Gastrocnemius medialis (tissue), 4 donors: ENCODE measurements around the gene MIB1. TPM values are rescaled to one million over a fixed set of nuclear protein-coding genes. Genes with fewer than 3 reads are reported as not detected.

Source experiments
- ATAC-seq, 2 donors: fragments of 150-250 bp; one replicate each; pipeline ENCODE4 v1.9.1; 2016
- DNase-seq, 2 donors: peaks; one replicate each; pipeline ENCODE4 v3.0.0-alpha.2; 2019
- H3K27ac ChIP-seq, 4 donors: fragments of 200-600 bp; sonication (generic); 1 replicate in 1 of 4; 2 replicates in 3 of 4; pipeline ENCODE4 v1.5.1; 2016 to 2018; ENCODE audit warnings: mild to moderate bottlenecking in 2 of 4, moderate library complexity in 1 of 4
- H3K27me3 ChIP-seq, 3 donors: fragments of 200-600 bp; sonication (generic) in 2 of 3; 1 replicate in 1 of 3; 2 replicates in 2 of 3; pipeline versions ENCODE4 v1.5.1 to v1.6.0; 2016 to 2019; ENCODE audit warnings: mild to moderate bottlenecking in 1 of 3, moderate library complexity in 1 of 3
- H3K36me3 ChIP-seq, 2 donors: fragments of 200-600 bp; sonication (generic) in 1 of 2; one replicate each; pipeline ENCODE4 v1.5.1; 2017 to 2018
- H3K4me1 ChIP-seq, 2 donors: fragments of 200-600 bp; sonication (generic) in 1 of 2; one replicate each; pipeline ENCODE4 v1.5.1; 2016 to 2017; ENCODE audit warnings: mild to moderate bottlenecking in 2 of 2
- H3K4me3 ChIP-seq, 4 donors: fragments of 200-600 bp; sonication (generic) in 3 of 4; 1 replicate in 1 of 4; 2 replicates in 3 of 4; pipeline ENCODE4 v1.5.1; 2016 to 2019; ENCODE audit warnings: mild to moderate bottlenecking in 2 of 4
- H3K9me3 ChIP-seq, 3 donors: fragments of 200-600 bp; sonication (generic) in 2 of 3; 1 replicate in 1 of 3; 2 replicates in 2 of 3; pipeline ENCODE4 v1.5.1; 2016 to 2019
- POLR2A ChIP-seq, 2 donors: fragments of 450-650 bp; IDR thresholded peaks; one replicate each; pipeline ENCODE4 v1.6.1; 2017; ENCODE audit warnings: antibody characterized with exemption in 2 of 2, mild to moderate bottlenecking in 2 of 2, moderate library complexity in 2 of 2
- in situ Hi-C, 4 donors: fragments of 200-750 bp; cut with MboI; loops; one replicate each; pipeline versions ENCODE4 v1.15.0 to v1.8.0; 2017; ENCODE audit warnings: low sequenced_read_pairs in 4 of 4
- intact Hi-C: fragments of 100-400 bp; cut with DNase I; formaldehyde crosslinking; loops from one replicate; pipeline ENCODE4 v1.15.1; 2023; ENCODE audit warnings: low total_unique reads
- total RNA-seq, 4 donors: library from RNA; depleted of rRNA; stranded (reverse); fragments of >200 nt; gene quantifications; one replicate each; pipeline versions ENCODE4 v1.1.0 to v1.2.3, GENCODE V29; 2016
- TF ChIP-seq, protein P1 (sequence below), 5 experiments: fragments of 450-650 bp in 3 of 5; fragments of 200-600 bp in 2 of 5; sonication (generic) in 2 of 5; IDR thresholded peaks in 4 of 5; conservative IDR thresholded peaks in 1 of 5; 1 replicate in 4 of 5; 2 replicates in 1 of 5; pipeline ENCODE4 v1.5.1; 2016 to 2019; ENCODE audit warnings: antibody characterized with exemption in 5 of 5, mild to moderate bottlenecking in 3 of 5, moderate library complexity in 3 of 5

MIB1 gene
- total RNA-seq, 4 donors from 2014 or later = 16.4 to 22.3 (median 21.6) TPM

DNA sequence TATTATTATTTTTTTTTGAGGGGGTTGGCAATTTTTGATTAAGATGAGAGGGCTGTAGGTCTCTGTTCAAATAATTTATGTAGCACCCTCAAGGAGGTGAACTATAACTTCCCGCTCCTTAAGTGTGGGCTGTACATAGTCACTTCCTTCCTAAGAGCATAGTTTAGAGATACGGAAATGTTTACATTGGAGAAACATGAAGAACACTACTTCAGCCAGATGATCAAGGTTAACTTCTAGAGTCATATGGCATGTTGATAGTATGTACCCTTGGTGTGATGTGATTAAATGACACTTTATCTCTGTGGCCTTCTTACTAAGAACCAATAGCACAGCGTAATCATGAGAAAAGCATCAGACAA, 93.7 kb downstream of the MIB1 start:
- Histone ChIP-seq H3K4me1 (peaks cover 27 to 29% of the 10 kb centered on the region in 2 donors), H3K9me3 (no peaks in the 10 kb centered on the region), H3K36me3 (no peaks in the 10 kb centered on the region), H3K27me3 (no peaks in the 10 kb centered on the region), H3K4me3 (no peak overlapping the region), H3K27ac (peak overlapping the region; percentile 80 to 89 (median 88))
- intact Hi-C loops = loop anchor here (10.0 kb wide), 1 partner anchor 719 kb away; the partner anchor contains the start of gene ROCK1
- DNase-seq = no peak
- no peak for TF ChIP-seq POLR2A (IDR thresholded peaks at IDR 0.05)
- TF ChIP-seq, protein P1, sequence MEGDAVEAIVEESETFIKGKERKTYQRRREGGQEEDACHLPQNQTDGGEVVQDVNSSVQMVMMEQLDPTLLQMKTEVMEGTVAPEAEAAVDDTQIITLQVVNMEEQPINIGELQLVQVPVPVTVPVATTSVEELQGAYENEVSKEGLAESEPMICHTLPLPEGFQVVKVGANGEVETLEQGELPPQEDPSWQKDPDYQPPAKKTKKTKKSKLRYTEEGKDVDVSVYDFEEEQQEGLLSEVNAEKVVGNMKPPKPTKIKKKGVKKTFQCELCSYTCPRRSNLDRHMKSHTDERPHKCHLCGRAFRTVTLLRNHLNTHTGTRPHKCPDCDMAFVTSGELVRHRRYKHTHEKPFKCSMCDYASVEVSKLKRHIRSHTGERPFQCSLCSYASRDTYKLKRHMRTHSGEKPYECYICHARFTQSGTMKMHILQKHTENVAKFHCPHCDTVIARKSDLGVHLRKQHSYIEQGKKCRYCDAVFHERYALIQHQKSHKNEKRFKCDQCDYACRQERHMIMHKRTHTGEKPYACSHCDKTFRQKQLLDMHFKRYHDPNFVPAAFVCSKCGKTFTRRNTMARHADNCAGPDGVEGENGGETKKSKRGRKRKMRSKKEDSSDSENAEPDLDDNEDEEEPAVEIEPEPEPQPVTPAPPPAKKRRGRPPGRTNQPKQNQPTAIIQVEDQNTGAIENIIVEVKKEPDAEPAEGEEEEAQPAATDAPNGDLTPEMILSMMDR (IDR thresholded peaks at IDR 0.05 in 4 of 5, conservative IDR thresholded peaks at IDR 0.05 in 1 of 5) = no peak
- no peak for ATAC-seq
- in situ Hi-C loops = no loop called here

DNA sequence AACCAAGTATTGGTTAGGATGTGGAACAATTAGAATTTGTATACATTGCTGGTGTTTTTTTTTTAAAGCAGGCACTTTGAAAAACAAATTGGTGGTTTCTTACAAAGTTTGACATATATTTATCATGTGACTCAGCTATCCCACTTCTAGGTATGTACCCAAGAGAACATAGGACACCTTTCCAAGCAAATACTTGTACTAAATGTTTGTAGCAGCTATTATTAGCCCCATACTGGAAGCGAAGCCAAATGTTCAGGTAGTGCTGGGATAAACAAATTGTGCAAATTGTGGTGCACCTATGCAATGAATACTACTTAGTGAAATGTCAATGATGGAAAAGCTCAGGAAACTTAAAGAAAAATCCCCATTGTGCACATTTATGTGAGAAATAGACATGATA, 101.0 kb downstream of the MIB1 start:
- TF ChIP-seq, protein P1 (IDR thresholded peaks at IDR 0.05 in 4 of 5, conservative IDR thresholded peaks at IDR 0.05 in 1 of 5) = no peak
- TF ChIP-seq POLR2A (IDR thresholded peaks at IDR 0.05) = no peak
- ATAC-seq (no peak), DNase-seq (no peak)
- Histone ChIP-seq H3K4me1 (peaks cover 13 to 18% of the 10 kb centered on the region in 2 donors), H3K4me3 (no peak overlapping the region), H3K27ac (peak overlapping the region in 1 of 4 donors; percentile 11), H3K36me3 (peaks cover 0 to 20% of the 10 kb centered on the region in 2 donors), H3K9me3 (no peaks in the 10 kb centered on the region), H3K27me3 (no peaks in the 10 kb centered on the region)
- in situ Hi-C loops (no loop called here), intact Hi-C loops (loop anchor here (10.0 kb wide), 1 partner anchor 57 kb away; no protein-coding TSS in a partner anchor)

DNA sequence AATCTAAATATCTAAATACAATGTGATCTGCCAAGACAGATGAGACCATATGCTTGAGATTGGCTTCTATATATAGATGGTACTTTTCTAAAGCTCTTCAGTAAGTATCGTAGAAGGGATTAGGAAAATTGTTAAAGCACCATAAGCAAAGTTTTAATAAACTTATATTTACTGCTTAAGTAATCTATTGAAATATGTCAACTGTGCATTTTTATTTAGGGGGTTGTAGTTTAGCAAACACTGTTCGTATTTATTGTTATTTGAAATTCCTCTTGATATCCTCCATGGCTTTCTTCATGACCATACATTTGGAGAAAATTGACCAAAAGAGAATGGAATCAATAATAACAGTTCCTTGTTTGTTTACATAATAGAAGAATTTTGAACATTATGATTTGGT, 102.7 kb downstream of the MIB1 start:
- peaks cover 13 to 18% of the 10 kb centered on the region in 2 donors for H3K4me1 ChIP-seq
- H3K27me3 ChIP-seq = no peaks in the 10 kb centered on the region
- ATAC-seq (no peak), DNase-seq (no peak)
- no peaks in the 10 kb centered on the region for H3K9me3 ChIP-seq
- intact Hi-C loops = loop anchor here (10.0 kb wide), 1 partner anchor 59 kb away; no protein-coding TSS in a partner anchor
- in situ Hi-C loops = no loop called here
- no peak overlapping the region for H3K4me3 ChIP-seq
- H3K27ac ChIP-seq = no peak overlapping the region
- H3K36me3 ChIP-seq = peaks cover 0 to 28% of the 10 kb centered on the region in 2 donors
- TF ChIP-seq, protein P1 (IDR thresholded peaks at IDR 0.05 in 4 of 5, conservative IDR thresholded peaks at IDR 0.05 in 1 of 5) = no peak
- no peak for TF ChIP-seq POLR2A (IDR thresholded peaks at IDR 0.05)

DNA sequence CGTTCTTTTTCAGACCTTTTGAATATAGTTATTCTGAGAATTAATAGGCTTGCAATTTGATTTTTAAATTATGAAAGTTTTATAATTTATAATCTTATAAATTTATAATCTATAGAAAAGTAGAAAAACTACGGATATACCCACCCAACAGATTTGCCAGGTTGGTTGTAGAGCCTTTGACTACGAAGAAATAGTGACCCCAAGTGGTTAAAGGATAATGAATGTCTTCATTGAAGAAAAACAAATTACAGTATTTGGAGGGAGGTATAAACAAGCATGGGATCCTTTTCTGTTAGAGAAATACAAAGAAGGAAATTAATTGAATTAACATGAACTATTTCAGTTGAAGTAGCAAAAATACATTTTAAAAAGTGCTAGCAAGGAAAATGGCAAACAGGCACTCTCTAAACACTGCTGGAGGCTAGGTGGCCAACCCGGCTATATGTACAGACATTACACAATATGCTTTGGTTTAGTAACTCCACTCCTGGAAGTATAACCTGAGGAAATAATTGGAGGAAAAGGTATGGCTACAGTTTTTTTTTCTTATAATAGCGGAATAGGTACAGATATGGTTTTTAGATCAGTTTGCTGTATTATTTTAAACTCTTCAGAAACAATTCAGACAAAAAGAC, 110.9 kb downstream of the MIB1 start:
- Histone ChIP-seq H3K4me3 (peak overlapping the region in 2 of 4 donors; percentile 23 to 35), H3K9me3 (no peaks in the 10 kb centered on the region), H3K4me1 (peaks cover 9 to 22% of the 10 kb centered on the region in 2 donors), H3K36me3 (peaks cover 0 to 17% of the 10 kb centered on the region in 2 donors), H3K27me3 (no peaks in the 10 kb centered on the region), H3K27ac (no peak overlapping the region)
- in situ Hi-C loops (no loop called here), intact Hi-C loops (loop anchor here (1.0 to 10.0 kb wide), 4 partner anchors 31 to 239 kb away; partner anchors contain the start of genes ABHD3 and SNRPD1)
- ATAC-seq (peak in 1 of 2 donors; percentile 78), DNase-seq (no peak)
- TF ChIP-seq, protein P1 (IDR thresholded peaks at IDR 0.05 in 4 of 5, conservative IDR thresholded peaks at IDR 0.05 in 1 of 5) = peak in 3 of 5 experiments; percentile 25 to 67 (median 51)
- TF ChIP-seq POLR2A (IDR thresholded peaks at IDR 0.05) = no peak
